ENCODE data around the gene PTPRM. TPM values are rescaled to one million over a fixed set of nuclear protein-coding genes. Genes with fewer than 3 reads are reported as not detected.

Gene PTPRM
- polyA plus RNA-seq, 4 donors, result 2.2 to 31.4 (median 18.1) TPM

DNA sequence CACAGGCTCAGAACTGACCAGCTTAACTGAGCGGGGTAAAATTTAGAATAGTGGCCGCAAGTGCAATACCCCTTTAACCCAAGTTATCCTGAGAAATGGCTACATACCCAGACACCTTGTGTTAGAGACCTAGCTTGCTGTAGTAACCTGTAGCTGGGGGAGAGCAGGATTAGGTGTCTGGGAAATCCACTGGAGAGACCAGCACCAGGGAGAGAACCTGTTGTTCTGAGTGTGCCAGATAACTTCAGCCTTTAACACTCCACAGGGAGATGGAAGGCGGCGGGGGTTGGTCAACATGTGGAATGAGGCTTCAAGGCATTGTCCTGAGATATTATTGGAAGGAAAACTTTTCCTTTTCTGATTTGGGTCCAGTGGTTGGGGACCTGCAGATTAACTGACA lies 356.0 kb downstream of the PTPRM start:
- Histone ChIP-seq H3K27ac (ENCODE audit: low read depth in 1 of 3, low read length in 2 of 3) (peak overlapping the region in 1 of 3 donors; percentile 5), H3K4me3 (ENCODE audit: low read depth in 1 of 3, low read length in 3 of 3) (no peak overlapping the region), H3K27me3 (ENCODE audit: control insufficient read depth in 3 of 3, insufficient read depth in 3 of 3, low read length in 3 of 3) (no peaks in the 10 kb centered on the region), H3K36me3 (ENCODE audit: control insufficient read depth in 3 of 3, insufficient read depth in 2 of 3, low read depth in 1 of 3, low read length in 3 of 3) (no peaks in the 10 kb centered on the region), H3K9me3 (ENCODE audit: control insufficient read depth in 2 of 2, insufficient read depth in 1 of 2, low read depth in 1 of 2, low read length in 1 of 2) (peaks cover 0 to 3% of the 10 kb centered on the region in 2 donors), H3K4me1 (ENCODE audit: control insufficient read depth in 3 of 3, insufficient read depth in 2 of 3, low read depth in 1 of 3, low read length in 2 of 3) (no peaks in the 10 kb centered on the region)
- 93 to 99% (median 98%) methylated on average over 4 of the region's 4 CpGs for WGBS, 3 donors
- FAIRE-seq (no peak), DNase-seq (no peak)

DNA sequence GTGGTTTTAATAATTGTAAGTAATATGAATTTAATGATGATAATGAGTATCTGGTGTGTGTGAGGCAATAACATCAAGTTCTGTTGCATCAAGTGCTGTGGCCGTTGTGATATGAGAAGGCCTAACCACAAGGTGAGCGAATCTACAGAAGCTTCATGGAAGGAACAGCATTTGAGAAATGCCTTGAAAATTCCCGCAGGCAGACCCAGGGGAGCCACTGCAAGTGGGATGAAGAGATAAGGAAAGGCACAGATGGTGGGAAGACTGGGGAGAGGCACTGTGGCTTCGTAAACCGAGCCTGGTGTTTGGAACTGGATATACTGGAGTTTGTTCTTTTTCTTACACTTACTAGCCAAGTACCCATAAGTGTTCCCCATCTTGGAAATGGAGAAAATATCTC lies 357.5 kb downstream of the PTPRM start:
- Histone ChIP-seq H3K36me3 (ENCODE audit: control insufficient read depth in 3 of 3, insufficient read depth in 2 of 3, low read depth in 1 of 3, low read length in 3 of 3) (no peaks in the 10 kb centered on the region), H3K9me3 (ENCODE audit: control insufficient read depth in 2 of 2, insufficient read depth in 1 of 2, low read depth in 1 of 2, low read length in 1 of 2) (peaks cover 0 to 3% of the 10 kb centered on the region in 2 donors), H3K4me3 (ENCODE audit: low read depth in 1 of 3, low read length in 3 of 3) (no peak overlapping the region), H3K4me1 (ENCODE audit: control insufficient read depth in 3 of 3, insufficient read depth in 2 of 3, low read depth in 1 of 3, low read length in 2 of 3) (no peaks in the 10 kb centered on the region), H3K27me3 (ENCODE audit: control insufficient read depth in 3 of 3, insufficient read depth in 3 of 3, low read length in 3 of 3) (no peaks in the 10 kb centered on the region), H3K27ac (ENCODE audit: low read depth in 1 of 3, low read length in 2 of 3) (no peak overlapping the region)
- 78 to 90% (median 90%) methylated on average over 5 of the region's 5 CpGs for WGBS, 3 donors
- DNase-seq (no peak), FAIRE-seq (no peak)

DNA sequence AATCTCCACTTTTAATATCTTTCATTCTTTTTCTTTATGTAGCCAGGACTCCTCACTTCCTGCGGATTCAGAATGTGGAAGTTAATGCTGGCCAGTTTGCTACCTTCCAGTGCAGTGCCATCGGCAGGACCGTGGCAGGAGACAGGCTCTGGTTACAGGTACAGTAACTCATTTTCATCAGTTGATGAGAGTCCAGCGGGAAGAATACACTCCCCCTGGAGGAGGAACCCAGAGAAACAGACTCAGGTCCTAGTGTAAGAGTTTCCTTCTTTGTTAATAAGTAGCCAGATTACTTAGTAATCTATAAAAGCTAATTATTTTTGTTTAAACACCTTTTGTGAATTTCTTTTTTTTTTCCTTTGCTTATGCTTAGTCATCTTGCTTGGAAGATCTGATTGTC lies 359.4 kb downstream of the PTPRM start:
- 15 to 59% (median 28%) methylated on average over 4 of the region's 4 CpGs for WGBS, 3 donors
- FAIRE-seq, result no peak
- H3K27me3 ChIP-seq (ENCODE audit: control insufficient read depth in 3 of 3, insufficient read depth in 3 of 3, low read length in 3 of 3), result no peaks in the 10 kb centered on the region

DNA sequence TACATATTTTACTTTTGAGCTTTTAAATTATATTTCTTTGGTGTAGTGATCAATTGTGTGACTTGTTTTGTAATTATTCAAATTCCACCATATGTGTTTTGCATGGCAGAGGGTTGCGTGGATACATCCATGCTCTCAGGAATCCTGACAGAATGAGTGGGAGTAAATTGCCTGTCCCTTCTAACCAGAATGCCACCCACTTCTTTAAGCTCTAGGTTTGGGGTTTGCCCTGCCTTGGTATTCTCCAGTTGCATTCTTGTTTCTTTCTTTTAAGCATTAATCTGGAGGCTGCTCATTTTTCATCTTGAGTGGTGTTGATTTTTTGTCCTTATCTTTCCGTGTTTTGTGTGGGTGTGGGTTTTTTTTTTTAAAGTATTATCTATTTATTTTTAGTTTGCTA lies 360.0 kb downstream of the PTPRM start:
- no peak overlapping the region for H3K27ac ChIP-seq (ENCODE audit: low read depth in 1 of 3, low read length in 2 of 3)

More for the DNA sequence above, 359.4 kb downstream of the PTPRM start:
- Histone ChIP-seq H3K4me3 (ENCODE audit: low read depth in 1 of 3, low read length in 3 of 3) (no peak overlapping the region), H3K36me3 (ENCODE audit: control insufficient read depth in 3 of 3, insufficient read depth in 2 of 3, low read depth in 1 of 3, low read length in 3 of 3) (no peaks in the 10 kb centered on the region), H3K27ac (ENCODE audit: low read depth in 1 of 3, low read length in 2 of 3) (no peak overlapping the region), H3K4me1 (ENCODE audit: control insufficient read depth in 3 of 3, insufficient read depth in 2 of 3, low read depth in 1 of 3, low read length in 2 of 3) (no peaks in the 10 kb centered on the region), H3K9me3 (ENCODE audit: control insufficient read depth in 2 of 2, insufficient read depth in 1 of 2, low read depth in 1 of 2, low read length in 1 of 2) (no peaks in the 10 kb centered on the region)
- DNase-seq, result peak; percentile 45 to 62

DNA sequence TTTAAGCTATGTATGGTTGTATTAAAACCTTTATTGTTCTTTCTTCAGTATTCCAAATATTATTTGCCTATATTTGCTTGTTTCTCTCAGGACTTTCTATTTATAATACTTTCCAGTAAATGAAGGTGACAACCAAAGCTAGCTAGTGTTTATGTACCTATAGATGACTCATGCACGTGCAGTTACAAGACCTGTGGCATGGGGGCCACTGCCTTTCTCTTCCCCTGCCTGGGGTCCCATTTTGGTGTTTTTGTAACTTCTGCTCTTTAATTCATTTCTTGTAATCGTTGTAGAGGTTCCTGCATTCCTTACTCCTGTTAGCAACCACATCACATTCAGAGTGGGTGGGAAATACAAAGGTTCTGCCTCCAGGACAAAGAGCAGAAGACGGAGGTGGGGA lies 364.6 kb downstream of the PTPRM start:
- H3K36me3 ChIP-seq (ENCODE audit: control insufficient read depth in 3 of 3, insufficient read depth in 2 of 3, low read depth in 1 of 3, low read length in 3 of 3), result no peaks in the 10 kb centered on the region
- no peaks in the 10 kb centered on the region for H3K9me3 ChIP-seq (ENCODE audit: control insufficient read depth in 2 of 2, insufficient read depth in 1 of 2, low read depth in 1 of 2, low read length in 1 of 2)
- H3K4me1 ChIP-seq (ENCODE audit: control insufficient read depth in 3 of 3, insufficient read depth in 2 of 3, low read depth in 1 of 3, low read length in 2 of 3), result no peaks in the 10 kb centered on the region
- FAIRE-seq (no peak), DNase-seq (no peak)
- H3K27ac ChIP-seq (ENCODE audit: low read depth in 1 of 3, low read length in 2 of 3), result no peak overlapping the region
- WGBS, 3 donors, result 61 to 68% (median 66%) methylated on average over 3 of the region's 3 CpGs
- no peaks in the 10 kb centered on the region for H3K27me3 ChIP-seq (ENCODE audit: control insufficient read depth in 3 of 3, insufficient read depth in 3 of 3, low read length in 3 of 3)
- no peak overlapping the region for H3K4me3 ChIP-seq (ENCODE audit: low read depth in 1 of 3, low read length in 3 of 3)

More for the DNA sequence above, 360.0 kb downstream of the PTPRM start:
- no peaks in the 10 kb centered on the region for H3K27me3 ChIP-seq (ENCODE audit: control insufficient read depth in 3 of 3, insufficient read depth in 3 of 3, low read length in 3 of 3)
- no peak for FAIRE-seq
- no peaks in the 10 kb centered on the region for H3K9me3 ChIP-seq (ENCODE audit: control insufficient read depth in 2 of 2, insufficient read depth in 1 of 2, low read depth in 1 of 2, low read length in 1 of 2)
- H3K4me1 ChIP-seq (ENCODE audit: control insufficient read depth in 3 of 3, insufficient read depth in 2 of 3, low read depth in 1 of 3, low read length in 2 of 3), result no peaks in the 10 kb centered on the region
- no peak for DNase-seq
- no peak overlapping the region for H3K4me3 ChIP-seq (ENCODE audit: low read depth in 1 of 3, low read length in 3 of 3)
- 52 to 65% (median 54%) methylated on average over 2 of the region's 2 CpGs for WGBS, 3 donors
- H3K36me3 ChIP-seq (ENCODE audit: control insufficient read depth in 3 of 3, insufficient read depth in 2 of 3, low read depth in 1 of 3, low read length in 3 of 3), result no peaks in the 10 kb centered on the region

DNA sequence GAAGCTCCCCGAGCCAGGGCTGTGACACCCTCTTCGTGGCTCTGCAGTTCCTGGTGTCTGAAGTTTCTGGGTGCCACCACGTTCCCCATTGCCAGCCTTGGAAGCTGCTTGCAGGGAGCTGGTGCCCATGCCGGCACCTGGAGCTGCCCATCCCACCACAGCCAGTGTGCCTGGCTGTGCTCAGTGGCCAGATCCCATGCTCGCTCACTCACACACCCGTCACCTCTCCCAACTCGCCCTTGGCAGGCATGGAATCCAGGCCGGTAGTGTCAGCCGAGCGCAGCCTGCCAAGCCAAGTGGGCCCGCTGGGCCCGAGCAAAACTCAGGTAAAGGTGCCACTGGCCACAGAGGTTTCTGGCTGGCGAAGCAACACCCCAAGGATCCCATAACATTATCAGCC lies 370.2 kb downstream of the PTPRM start:
- no peaks in the 10 kb centered on the region for H3K27me3 ChIP-seq (ENCODE audit: control insufficient read depth in 3 of 3, insufficient read depth in 3 of 3, low read length in 3 of 3)
- H3K4me3 ChIP-seq (ENCODE audit: low read depth in 1 of 3, low read length in 3 of 3), result no peak overlapping the region
- H3K27ac ChIP-seq (ENCODE audit: low read depth in 1 of 3, low read length in 2 of 3), result no peak overlapping the region
- DNase-seq (no peak), FAIRE-seq (no peak)
- H3K4me1 ChIP-seq (ENCODE audit: control insufficient read depth in 3 of 3, insufficient read depth in 2 of 3, low read depth in 1 of 3, low read length in 2 of 3), result no peaks in the 10 kb centered on the region
- WGBS, 3 donors, result 81 to 91% (median 91%) methylated on average over 13 of the region's 13 CpGs
- no peaks in the 10 kb centered on the region for H3K9me3 ChIP-seq (ENCODE audit: control insufficient read depth in 2 of 2, insufficient read depth in 1 of 2, low read depth in 1 of 2, low read length in 1 of 2)
- H3K36me3 ChIP-seq (ENCODE audit: control insufficient read depth in 3 of 3, insufficient read depth in 2 of 3, low read depth in 1 of 3, low read length in 3 of 3), result no peaks in the 10 kb centered on the region

DNA sequence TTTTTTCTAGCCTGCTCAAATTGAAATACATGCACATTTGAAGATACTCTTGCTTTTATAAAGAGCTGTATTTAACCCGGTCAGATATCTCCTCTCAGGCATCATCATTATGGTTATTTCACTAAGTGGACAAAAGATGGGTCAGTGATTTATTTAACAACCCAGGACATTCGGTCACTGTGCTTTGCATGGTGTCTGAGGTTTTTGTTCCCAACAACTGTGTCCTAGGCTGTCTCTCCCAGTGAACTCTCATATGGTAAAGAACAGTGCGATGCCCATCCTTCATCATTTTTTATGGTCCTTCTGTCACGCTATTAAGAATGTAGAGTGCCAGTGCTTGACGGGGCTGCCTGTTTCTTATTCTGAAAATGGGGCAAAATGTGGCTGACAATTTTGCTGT lies 372.4 kb downstream of the PTPRM start:
- H3K36me3 ChIP-seq (ENCODE audit: control insufficient read depth in 3 of 3, insufficient read depth in 2 of 3, low read depth in 1 of 3, low read length in 3 of 3), result no peaks in the 10 kb centered on the region
- H3K27me3 ChIP-seq (ENCODE audit: control insufficient read depth in 3 of 3, insufficient read depth in 3 of 3, low read length in 3 of 3), result no peaks in the 10 kb centered on the region
- no peaks in the 10 kb centered on the region for H3K9me3 ChIP-seq (ENCODE audit: control insufficient read depth in 2 of 2, insufficient read depth in 1 of 2, low read depth in 1 of 2, low read length in 1 of 2)
- H3K4me1 ChIP-seq (ENCODE audit: control insufficient read depth in 3 of 3, insufficient read depth in 2 of 3, low read depth in 1 of 3, low read length in 2 of 3), result no peaks in the 10 kb centered on the region
- no peak overlapping the region for H3K27ac ChIP-seq (ENCODE audit: low read depth in 1 of 3, low read length in 2 of 3)
- 90 to 94% (median 92%) methylated on average over 5 of the region's 5 CpGs for WGBS, 3 donors
- DNase-seq (no peak), FAIRE-seq (no peak)
- no peak overlapping the region for H3K4me3 ChIP-seq (ENCODE audit: low read depth in 1 of 3, low read length in 3 of 3)

DNA sequence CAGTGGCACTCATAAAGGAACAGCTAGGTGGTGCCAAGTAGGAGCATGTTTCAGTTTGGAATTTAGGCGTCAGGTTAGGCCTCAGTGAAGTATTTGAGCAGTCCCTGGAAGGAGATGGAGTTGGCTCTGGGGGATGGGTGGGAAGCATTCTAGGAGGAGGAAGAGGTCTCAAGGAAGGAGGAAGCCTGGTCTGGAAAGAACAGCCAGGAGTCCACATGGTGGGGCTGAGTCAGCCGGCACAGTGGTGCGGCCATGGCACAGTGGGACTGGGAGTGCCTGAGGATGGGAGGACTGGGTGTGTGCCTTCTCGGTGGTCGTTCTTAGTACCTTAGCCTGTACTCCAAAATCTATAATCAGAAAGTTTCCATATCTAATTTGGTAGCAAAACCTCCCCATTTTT lies 373.3 kb downstream of the PTPRM start:
- no peak for DNase-seq
- H3K9me3 ChIP-seq (ENCODE audit: control insufficient read depth in 2 of 2, insufficient read depth in 1 of 2, low read depth in 1 of 2, low read length in 1 of 2), result no peaks in the 10 kb centered on the region
- no peak for FAIRE-seq

DNA sequence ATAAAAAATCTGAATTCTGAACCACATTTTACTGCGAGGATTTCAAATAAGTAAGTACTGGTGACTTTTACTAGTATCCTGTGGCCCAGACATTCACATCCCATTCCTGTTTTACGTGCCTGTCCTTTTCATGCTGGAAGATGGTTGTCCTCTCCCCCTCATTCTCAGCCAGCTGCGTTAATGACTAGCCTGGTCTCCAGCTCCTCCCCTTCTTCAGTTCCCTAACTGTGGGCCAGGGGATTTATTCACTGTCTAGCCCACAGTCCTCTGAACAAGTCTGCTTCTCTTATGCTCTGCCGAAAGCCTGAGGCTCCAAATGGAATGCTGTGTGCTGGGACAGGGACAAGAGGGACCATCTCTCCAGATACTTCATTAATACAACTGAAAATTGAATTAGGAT lies 373.9 kb downstream of the PTPRM start:
- Histone ChIP-seq H3K27ac (ENCODE audit: low read depth in 1 of 3, low read length in 2 of 3) (no peak overlapping the region), H3K9me3 (ENCODE audit: control insufficient read depth in 2 of 2, insufficient read depth in 1 of 2, low read depth in 1 of 2, low read length in 1 of 2) (no peaks in the 10 kb centered on the region), H3K4me1 (ENCODE audit: control insufficient read depth in 3 of 3, insufficient read depth in 2 of 3, low read depth in 1 of 3, low read length in 2 of 3) (peaks cover 0 to 6% (median 0%) of the 10 kb centered on the region in 3 donors), H3K36me3 (ENCODE audit: control insufficient read depth in 3 of 3, insufficient read depth in 2 of 3, low read depth in 1 of 3, low read length in 3 of 3) (no peaks in the 10 kb centered on the region), H3K4me3 (ENCODE audit: low read depth in 1 of 3, low read length in 3 of 3) (no peak overlapping the region), H3K27me3 (ENCODE audit: control insufficient read depth in 3 of 3, insufficient read depth in 3 of 3, low read length in 3 of 3) (no peaks in the 10 kb centered on the region)
- FAIRE-seq, result no peak
- no peak for DNase-seq
- WGBS, 3 donors, result 82 to 87% (median 83%) methylated on average over 4 of the region's 4 CpGs

More for the DNA sequence above, 373.3 kb downstream of the PTPRM start:
- no peak overlapping the region for H3K27ac ChIP-seq (ENCODE audit: low read depth in 1 of 3, low read length in 2 of 3)
- 68 to 89% (median 87%) methylated on average over 5 of the region's 5 CpGs for WGBS, 3 donors
- no peaks in the 10 kb centered on the region for H3K27me3 ChIP-seq (ENCODE audit: control insufficient read depth in 3 of 3, insufficient read depth in 3 of 3, low read length in 3 of 3)
- H3K36me3 ChIP-seq (ENCODE audit: control insufficient read depth in 3 of 3, insufficient read depth in 2 of 3, low read depth in 1 of 3, low read length in 3 of 3), result no peaks in the 10 kb centered on the region
- no peak overlapping the region for H3K4me3 ChIP-seq (ENCODE audit: low read depth in 1 of 3, low read length in 3 of 3)
- H3K4me1 ChIP-seq (ENCODE audit: control insufficient read depth in 3 of 3, insufficient read depth in 2 of 3, low read depth in 1 of 3, low read length in 2 of 3), result no peaks in the 10 kb centered on the region
